Urinary bladder (tissue), 2 donors: Measurements from ENCODE around the gene C4orf50. TPM values are rescaled to one million over a fixed set of nuclear protein-coding genes. Genes with fewer than 3 reads are reported as not detected.

Experiments used
- polyA plus RNA-seq: library from polyadenylated mRNA; stranded (reverse); fragments of 200-250 nt; gene quantifications from one replicate; pipeline ENCODE4 v1.2.3, GENCODE V29; 2013
- small RNA-seq: library from RNA; depleted of rRNA; stranded (forward); fragments of <200 nt; gene quantifications from one replicate; pipeline ENCODE3, GENCODE V24; 2014
- total RNA-seq: library from RNA; depleted of rRNA; stranded (reverse); fragments of >200 nt; gene quantifications from one replicate; pipeline ENCODE4 v1.2.3, GENCODE V29; 2014
- donor health status: healthy.

Gene C4orf50
- total and polyA plus RNA-seq, 2 donors, result 0.04 to 0.32 TPM

Small RNA genes lying within 50 kb of the gene (small RNA-seq; reads per million reads assigned to genes)
- not detected for gene MIR378D1

Other genes with a start within 250 kb of the C4orf50 start
- gene CRMP1, start 125.3 kb downstream of the C4orf50 start, total RNA-seq, result 15.8 TPM
- gene CRMP1, start 125.3 kb downstream of the C4orf50 start, polyA plus RNA-seq, result 12.1 TPM
- gene JAKMIP1, start 182.1 kb upstream of the C4orf50 start, total RNA-seq, result 0.58 TPM
- 0.61 TPM for gene JAKMIP1, start 182.1 kb upstream of the C4orf50 start, polyA plus RNA-seq